ENCODE measurements around the gene LYVE1.

Gene LYVE1

GRCh38 chr11:10592331-10592730 lies 23.9 kb upstream of the LYVE1 start:
- DNase-seq (ENCODE audit: low read depth in 3 of 3) = no peak

GRCh38 chr11:10591741-10592140 lies 23.3 kb upstream of the LYVE1 start:
- DNase-seq (ENCODE audit: low read depth in 3 of 3) = no peak

- DNase-seq (ENCODE audit: low read depth in 3 of 3) = no peak
Observed at GRCh38 chr11:10590218-10590915, 21.9 kb upstream of the LYVE1 start.

GRCh38 chr11:10588904-10589303 lies 20.4 kb upstream of the LYVE1 start:
- DNase-seq (ENCODE audit: low read depth in 3 of 3) = no peak

- DNase-seq (ENCODE audit: low read depth in 3 of 3) = no peak
Observed at GRCh38 chr11:10587995-10588394, 19.5 kb upstream of the LYVE1 start.

GRCh38 chr11:10587388-10587787 lies 18.9 kb upstream of the LYVE1 start:
- no peak for DNase-seq (ENCODE audit: low read depth in 3 of 3)

- no peak for DNase-seq (ENCODE audit: low read depth in 3 of 3)
Observed at GRCh38 chr11:10584071-10584501, 15.6 kb upstream of the LYVE1 start.

- DNase-seq (ENCODE audit: low read depth in 3 of 3) = no peak
Observed at GRCh38 chr11:10581481-10582019, 13.1 kb upstream of the LYVE1 start.

GRCh38 chr11:10580623-10581022 lies 12.2 kb upstream of the LYVE1 start:
- DNase-seq (ENCODE audit: low read depth in 3 of 3) = no peak

GRCh38 chr11:10579700-10580099 lies 11.2 kb upstream of the LYVE1 start:
- no peak for DNase-seq (ENCODE audit: low read depth in 3 of 3)

GRCh38 chr11:10576035-10576398 lies 7.6 kb upstream of the LYVE1 start:
- no peak for DNase-seq (ENCODE audit: low read depth in 3 of 3)

GRCh38 chr11:10575346-10576034 lies 7.0 kb upstream of the LYVE1 start:
- no peak for DNase-seq (ENCODE audit: low read depth in 3 of 3)

- DNase-seq (ENCODE audit: low read depth in 3 of 3) = no peak
Observed at GRCh38 chr11:10573556-10573955, 5.1 kb upstream of the LYVE1 start.

GRCh38 chr11:10573028-10573427 lies 4.6 kb upstream of the LYVE1 start:
- DNase-seq (ENCODE audit: low read depth in 3 of 3) = no peak

GRCh38 chr11:10572533-10572932 lies 4.1 kb upstream of the LYVE1 start:
- no peak for DNase-seq (ENCODE audit: low read depth in 3 of 3)

- DNase-seq (ENCODE audit: low read depth in 3 of 3) = no peak
Observed at GRCh38 chr11:10567446-10567845, 1.0 kb downstream of the LYVE1 start.

GRCh38 chr11:10566257-10566957 lies 2.1 kb downstream of the LYVE1 start:
- no peak for DNase-seq (ENCODE audit: low read depth in 3 of 3)

GRCh38 chr11:10565493-10565892 lies 3.0 kb downstream of the LYVE1 start:
- DNase-seq (ENCODE audit: low read depth in 3 of 3) = no peak

GRCh38 chr11:10564696-10565318 lies 3.7 kb downstream of the LYVE1 start:
- no peak for DNase-seq (ENCODE audit: low read depth in 3 of 3)

- no peak for DNase-seq (ENCODE audit: low read depth in 3 of 3)
Observed at GRCh38 chr11:10564030-10564429, 4.4 kb downstream of the LYVE1 start.

GRCh38 chr11:10561947-10562346 lies 6.5 kb downstream of the LYVE1 start:
- no peak for DNase-seq (ENCODE audit: low read depth in 3 of 3)

All from stimulated activated CD4-positive, alpha-beta T cell treated with anti-CD3 and anti-CD28 coated beads, TNF-alpha, amount 100 ng/mL, for 4 hours (primary cell).